ENCODE results near the gene SPATA2L. TPM values are rescaled to one million over a fixed set of nuclear protein-coding genes. Genes with fewer than 3 reads are reported as not detected.

SPATA2L gene
- total and polyA plus RNA-seq, 2 of the 8 experiments (the other 6 are each of a cell fraction or from before 2014, with no cell fraction given): 9.3 to 12.5 TPM

GRCh38 chr16:89739383-89739782 is 37.9 kb upstream of the SPATA2L start (continued):
- TF ChIP-seq POLR2AphosphoS5 (IDR thresholded peaks at IDR 0.05; ENCODE audit: low read depth, low read length): no peak; the same call in 1 of the 2 replicates
- no peak for TF ChIP-seq JUND (IDR thresholded peaks at IDR 0.05; ENCODE audit: low read length)
- TF ChIP-seq EZH2 (IDR thresholded peaks at IDR 0.05; ENCODE audit: low read depth, low read length, severe bottlenecking): no peak
- TF ChIP-seq RAD21 (IDR thresholded peaks at IDR 0.05 in 1 of 2, conservative IDR thresholded peaks at IDR 0.05 in 1 of 2; ENCODE audit: low read depth in 2 of 2, low read length in 2 of 2): no peak
- no peak for TF ChIP-seq BRCA1 (IDR thresholded peaks at IDR 0.05; ENCODE audit: low read depth, low read length)
- no peak for TF ChIP-seq RNF2 (IDR thresholded peaks at IDR 0.05; ENCODE audit: borderline replicate concordance, low read depth, low read length, missing control alignments, poor library complexity, severe bottlenecking)
- no peak for TF ChIP-seq ASH2L (IDR thresholded peaks at IDR 0.05; ENCODE audit: low read length)
- no peak for TF ChIP-seq SRF (IDR thresholded peaks at IDR 0.05; ENCODE audit: low read depth, low read length)

Data from H1 (cell line).